22Rv1 (cell line): Measurements from ENCODE around the gene MFAP5.
"Not testable (repeated sequence)": the region's sequence is repeated elsewhere in the genome, so short reads cannot be mapped to it uniquely, and the experiment has no call there.

Source experiments
- ZFX ChIP-seq: fragments of 450-650 bp; IDR thresholded peaks from 2 replicates; pipeline ENCODE4 v1.6.1; 2017; ENCODE audit warnings: antibody characterized with exemption, borderline replicate concordance
- TF ChIP-seq, protein P1 (sequence below): fragments of 450-650 bp; IDR thresholded peaks from 2 replicates; pipeline ENCODE4 v1.5.1; 2017; ENCODE audit warnings: mild to moderate bottlenecking

- TF ChIP-seq, protein P1, sequence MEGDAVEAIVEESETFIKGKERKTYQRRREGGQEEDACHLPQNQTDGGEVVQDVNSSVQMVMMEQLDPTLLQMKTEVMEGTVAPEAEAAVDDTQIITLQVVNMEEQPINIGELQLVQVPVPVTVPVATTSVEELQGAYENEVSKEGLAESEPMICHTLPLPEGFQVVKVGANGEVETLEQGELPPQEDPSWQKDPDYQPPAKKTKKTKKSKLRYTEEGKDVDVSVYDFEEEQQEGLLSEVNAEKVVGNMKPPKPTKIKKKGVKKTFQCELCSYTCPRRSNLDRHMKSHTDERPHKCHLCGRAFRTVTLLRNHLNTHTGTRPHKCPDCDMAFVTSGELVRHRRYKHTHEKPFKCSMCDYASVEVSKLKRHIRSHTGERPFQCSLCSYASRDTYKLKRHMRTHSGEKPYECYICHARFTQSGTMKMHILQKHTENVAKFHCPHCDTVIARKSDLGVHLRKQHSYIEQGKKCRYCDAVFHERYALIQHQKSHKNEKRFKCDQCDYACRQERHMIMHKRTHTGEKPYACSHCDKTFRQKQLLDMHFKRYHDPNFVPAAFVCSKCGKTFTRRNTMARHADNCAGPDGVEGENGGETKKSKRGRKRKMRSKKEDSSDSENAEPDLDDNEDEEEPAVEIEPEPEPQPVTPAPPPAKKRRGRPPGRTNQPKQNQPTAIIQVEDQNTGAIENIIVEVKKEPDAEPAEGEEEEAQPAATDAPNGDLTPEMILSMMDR, result not testable (repeated sequence)
- not testable (repeated sequence) for TF ChIP-seq ZFX
Measured at GRCh38 chr12:8624750-8625149, 37.9 kb downstream of the MFAP5 start.
